HepG2 (cell line): Measurements from ENCODE around the gene FRMD4A. TPM values are rescaled to one million over a fixed set of nuclear protein-coding genes. Genes with fewer than 3 reads are reported as not detected.

Source experiments
- ATAC-seq: fragments of 200-7000 bp; cut with Tn5 transposase; 3 replicates; pipeline ENCODE4 v1.9.1; 2020; ENCODE audit warnings: mild to moderate bottlenecking, moderate library complexity
- BruUV-seq: library from RNA; stranded (reverse); fragments of 400-500 nt; replicated peaks from 2 replicates; lab custom pipeline; 2021; lab: Mats Ljungman, UMichigan
- CTCF ChIA-PET: fragments of 300-600 bp; formaldehyde crosslinking; extraction: SDS; loops from one replicate; lab custom pipeline; 2021; ENCODE audit warnings: low total read pairs, inconsistent platforms, low intra/inter-chr PET ratio; lab: Yijun Ruan, JAX
- POLR2A ChIA-PET: fragments of 350-600 bp; sonication (Branson Sonifier 250); formaldehyde crosslinking; loops from one replicate; lab custom pipeline; 2020; ENCODE audit warnings: antibody characterized with exemption, inconsistent platforms; lab: Yijun Ruan, JAX
- DNase-seq: peaks from one replicate; pipeline ENCODE4 v3.0.0-alpha.2; 2015; ENCODE audit warnings: low spot score
- FAIRE-seq: peaks from 3 replicates; lab custom pipeline; 2011; peaks lifted over from hg19 to GRCh38; lab: Jason Lieb, UNC
- H2AFZ ChIP-seq: one replicate; pipeline ENCODE4 v1.6.1; 2011; ENCODE audit warnings: low read length, inconsistent platforms
- H3K27ac ChIP-seq: fragments of 300-600 bp; 3 replicates; pipeline ENCODE4 v1.8.0; 2011; ENCODE audit warnings: mixed run types, mild to moderate bottlenecking, mixed read lengths, low read length, inconsistent platforms; ENCODE audit not compliant: insufficient read depth; ENCODE audit errors: extremely low read length
- H3K27me3 ChIP-seq, 2 experiments: fragments of 200-600 bp in 1 of 2; 2 replicates in 1 of 2; 3 replicates in 1 of 2; pipeline versions ENCODE4 v1.6.0 to v1.8.0; 2011; ENCODE audit warnings: low read length in 2 of 2, mild to moderate bottlenecking in 2 of 2, moderate library complexity in 2 of 2, inconsistent platforms in 1 of 2; ENCODE audit not compliant: insufficient read depth in 2 of 2, control insufficient read depth in 1 of 2
- H3K36me3 ChIP-seq, 2 experiments: fragments of 200-600 bp in 1 of 2; replicated peaks in 1 of 2; 2 replicates in 1 of 2; 3 replicates in 1 of 2; pipeline versions ENCODE4 v1.5.1 to v1.8.0; 2011; ENCODE audit warnings: low read length in 2 of 2, inconsistent platforms in 1 of 2; ENCODE audit not compliant: insufficient read depth in 2 of 2, control insufficient read depth in 1 of 2
- H3K4me1 ChIP-seq: 2 replicates; pipeline ENCODE4 v1.5.1; 2012; ENCODE audit warnings: low read length, inconsistent platforms; ENCODE audit not compliant: insufficient read depth
- H3K4me2 ChIP-seq: 2 replicates; pipeline ENCODE4 v1.6.0; 2011; ENCODE audit warnings: low read depth, low read length, inconsistent platforms
- H3K4me3 ChIP-seq, 3 experiments: fragments of 200-600 bp in 1 of 3; sonication (generic), shearing (Covaris generic) in 1 of 3; replicated peaks in 1 of 3; 2 replicates each; pipeline ENCODE4 v1.5.1; 2011 to 2016; ENCODE audit warnings: low read length in 3 of 3, inconsistent platforms in 2 of 3, low read depth in 2 of 3, mild to moderate bottlenecking in 2 of 3, control low read depth in 1 of 3, mixed read lengths in 1 of 3; ENCODE audit not compliant: insufficient read depth in 1 of 3
- H3K79me2 ChIP-seq: one replicate; pipeline ENCODE4 v1.6.1; 2011; ENCODE audit warnings: low read length, inconsistent platforms; ENCODE audit not compliant: insufficient read depth
- H3K9ac ChIP-seq: 2 replicates; pipeline ENCODE4 v1.6.0; 2011; ENCODE audit warnings: mild to moderate bottlenecking, low read depth, low read length, inconsistent platforms; ENCODE audit not compliant: insufficient read depth
- H3K9me3 ChIP-seq: 2 replicates; pipeline ENCODE4 v1.5.1; 2012; ENCODE audit warnings: mild to moderate bottlenecking, low read length
- H4K20me1 ChIP-seq: 2 replicates; pipeline ENCODE4 v1.6.0; 2011; ENCODE audit warnings: inconsistent platforms, mild to moderate bottlenecking, low read length, moderate library complexity; ENCODE audit not compliant: insufficient read depth
- FOXA1 ChIP-seq, 2 experiments: fragments of 450-650 bp in 1 of 2; sonication (generic) in 1 of 2; formaldehyde crosslinking in 1 of 2; IDR thresholded peaks; 2 replicates each; pipeline versions ENCODE4 v1.4.0 to v1.6.1; 2016 to 2020; ENCODE audit warnings: missing genetic modification reagents in 1 of 2
- GPBP1L1 ChIP-seq: sonication (generic); formaldehyde crosslinking; IDR thresholded peaks from 2 replicates; pipeline ENCODE4 v1.5.0; 2020; ENCODE audit warnings: mild to moderate bottlenecking, missing genetic modification reagents
- HNRNPH1 ChIP-seq: fragments of 200-400 bp; formaldehyde crosslinking; optimal IDR thresholded peaks from 2 replicates; pipeline ENCODE3; 2017; ENCODE audit warnings: mild to moderate bottlenecking, low read depth, low read length
- JDP2 ChIP-seq: sonication (generic); formaldehyde crosslinking; IDR thresholded peaks from 2 replicates; pipeline ENCODE4 v1.8.1; 2022; ENCODE audit warnings: missing genetic modification reagents, borderline replicate concordance
- PRDM15 ChIP-seq: sonication (generic); formaldehyde crosslinking; IDR thresholded peaks from 2 replicates; pipeline ENCODE4 v1.4.0; 2020; ENCODE audit warnings: missing genetic modification reagents
- RAD21 ChIP-seq: fragments of 450-650 bp; formaldehyde crosslinking; IDR thresholded peaks from 2 replicates; pipeline ENCODE4 v1.5.0; 2020; ENCODE audit warnings: mild to moderate bottlenecking
- SOX13 ChIP-seq, 3 experiments: fragments of 450-650 bp in 1 of 3; sonication (generic) in 1 of 3; formaldehyde crosslinking in 1 of 3; IDR thresholded peaks in 2 of 3; conservative IDR thresholded peaks in 1 of 3; 2 replicates each; pipeline versions ENCODE4 v1.5.0 to v1.6.1; 2016 to 2020; ENCODE audit warnings: antibody characterized with exemption in 1 of 3, mild to moderate bottlenecking in 1 of 3, missing compliant biosample characterization in 1 of 3, missing genetic modification reagents in 1 of 3, moderate library complexity in 1 of 3
- ZNF431 ChIP-seq: sonication (generic); formaldehyde crosslinking; IDR thresholded peaks from 2 replicates; pipeline ENCODE4 v1.9.0; 2022; ENCODE audit warnings: missing genetic modification reagents, low read depth, mild to moderate bottlenecking, borderline replicate concordance
- ZNF776 ChIP-seq: sonication (generic); formaldehyde crosslinking; IDR thresholded peaks from 2 replicates; pipeline ENCODE4 v1.4.0; 2020; ENCODE audit warnings: mild to moderate bottlenecking, missing genetic modification reagents
- ZSCAN12 ChIP-seq: sonication (generic); formaldehyde crosslinking; IDR thresholded peaks from 2 replicates; pipeline ENCODE4 v1.9.0; 2021; ENCODE audit warnings: mild to moderate bottlenecking, missing genetic modification reagents
- WGBS: methylation state at CpG from one replicate; pipeline ENCODE4 v1.1.6; 2017; ENCODE audit warnings: low lambda C conversion rate; 5-methylcytosine and 5-hydroxymethylcytosine counted together
- in situ Hi-C: cut with HindIII; loops from 2 replicates; pipeline ENCODE4 v1.10.0; 2017; ENCODE audit warnings: low pct_unique_long_range_greater_than_20kb; ENCODE audit not compliant: extremely low pct_ligation_motif_present
- intact Hi-C: fragments of 100-400 bp; cut with micrococcal nuclease; formaldehyde crosslinking; loops from one replicate; pipeline ENCODE4 v1.10.0; 2022; ENCODE audit not compliant: unreplicated experiment
- polyA plus RNA-seq, 8 experiments: library from polyadenylated mRNA; depleted of rRNA in 3 of 8; stranded (reverse) in 7 of 8; unstranded in 1 of 8; fragments of >200 nt; fragmentation: Illumina TruSeq in 4 of 8; extraction: Trizol in 4 of 8; gene quantifications; 2 replicates each; pipeline versions ENCODE4 v1.2.1 to v1.2.3, GENCODE V29; 2011 to 2016; ENCODE audit warnings: low read depth in 4 of 8, missing spikeins in 1 of 8, mixed read lengths in 1 of 8; ENCODE audit not compliant: insufficient read depth in 1 of 8
- total RNA-seq, 5 experiments: library from RNA; depleted of rRNA; stranded (reverse); fragments of >200 nt; fragmentation: Illumina TruSeq; extraction: Trizol; gene quantifications; 2 replicates each; pipeline ENCODE4 v1.2.3, GENCODE V29; 2016; ENCODE audit warnings: low read depth in 1 of 5

Gene FRMD4A
- total and polyA plus RNA-seq, 2 of the 13 experiments (the other 11 are each of a cell fraction or from before 2014, with no cell fraction given) = 0.09 to 0.26 TPM

- no peak for FAIRE-seq
- WGBS = 11% methylated on average over 2 of the region's 2 CpGs
- intact Hi-C loops = no loop called here
- Histone ChIP-seq H3K9ac (no peak overlapping the region), H4K20me1 (no peaks in the 10 kb centered on the region), H3K27ac (no peak overlapping the region), H3K4me3 (no peak overlapping the region), H3K36me3 (no peaks in the 10 kb centered on the region), H3K9me3 (no peaks in the 10 kb centered on the region), H3K79me2 (no peaks in the 10 kb centered on the region)
- POLR2A ChIA-PET = no interaction called here
- no peak for ATAC-seq
- CTCF ChIA-PET = no interaction called here
- DNase-seq = no peak
- TF ChIP-seq SOX13 (IDR thresholded peaks at IDR 0.05) (no peak), SOX13 (CRISPR knock-in tag; conservative IDR thresholded peaks at IDR 0.05 in 1 of 2, IDR thresholded peaks at IDR 0.05 in 1 of 2) (no peak), RAD21 (CRISPR knock-in tag) (no peak), HNRNPH1 (no peak), ZNF431 (no peak), ZNF776 (CRISPR knock-in tag) (no peak), PRDM15 (CRISPR knock-in tag) (no peak), JDP2 (CRISPR knock-in tag) (no peak), FOXA1 (IDR thresholded peaks at IDR 0.05) (no peak), FOXA1 (CRISPR knock-in tag; IDR thresholded peaks at IDR 0.05) (no peak), ZSCAN12 (CRISPR knock-in tag) (no peak), GPBP1L1 (CRISPR knock-in tag) (no peak)
- TF ChIP-seq, all 625 proteins: peak for 0
- H3K4me1 ChIP-seq = no peaks in the 10 kb centered on the region
- no peak overlapping the region for H2AFZ ChIP-seq
- H3K4me2 ChIP-seq = no peak overlapping the region
- no peaks in the 10 kb centered on the region; a peak in 2 of 5 replicates for H3K27me3 ChIP-seq
- no TSS peak for BruUV-seq
- in situ Hi-C loops = no loop called here
Measured at GRCh38 chr10:14349081-14349480, 18.4 kb upstream of the FRMD4A start.
